GM18526 (cell line): ENCODE data around the gene H3-3A.

Experiments used
- POLR2A ChIP-seq: IDR thresholded peaks from 3 replicates; pipeline ENCODE4 v1.6.1; 2011; ENCODE audit not compliant: insufficient read length; ENCODE audit errors: extremely low read depth

H3-3A gene

DNA sequence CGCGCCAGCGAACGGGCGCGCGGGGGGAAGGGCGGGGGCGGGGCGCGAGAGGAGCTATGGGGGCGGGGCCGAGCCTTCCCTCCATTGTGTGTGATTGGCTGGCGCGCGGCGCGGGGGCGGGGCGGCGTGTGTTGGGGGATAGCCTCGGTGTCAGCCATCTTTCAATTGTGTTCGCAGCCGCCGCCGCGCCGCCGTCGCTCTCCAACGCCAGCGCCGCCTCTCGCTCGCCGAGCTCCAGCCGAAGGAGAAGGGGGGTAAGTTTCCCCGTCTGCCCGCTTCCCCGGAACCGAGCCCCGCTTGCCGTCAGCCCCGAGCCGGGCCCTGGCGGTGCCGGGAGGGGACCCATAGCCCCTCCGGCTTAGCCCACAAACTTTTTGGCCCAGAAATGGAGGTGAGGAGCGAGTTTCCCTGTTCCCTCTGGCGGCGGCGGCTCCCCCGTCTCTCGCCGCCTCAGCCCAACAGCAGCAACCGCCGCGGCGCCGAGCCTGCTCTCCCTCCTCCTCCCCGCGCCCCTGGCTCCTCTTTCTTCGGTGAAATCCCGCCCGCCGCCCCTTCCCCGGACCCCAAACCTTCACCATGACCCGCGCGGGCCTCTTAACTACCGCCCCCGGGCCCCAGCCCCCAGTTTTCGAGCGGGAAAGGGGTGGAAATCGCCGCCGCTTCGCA, at the start of gene H3-3A:
TSS of gene H3-3A (plus strand) at position 159 of the 666 bp plus-strand sequence. CDS start 1,636 bp downstream, outside the sequence.
- peak; percentile 91 for TF ChIP-seq POLR2A

DNA sequence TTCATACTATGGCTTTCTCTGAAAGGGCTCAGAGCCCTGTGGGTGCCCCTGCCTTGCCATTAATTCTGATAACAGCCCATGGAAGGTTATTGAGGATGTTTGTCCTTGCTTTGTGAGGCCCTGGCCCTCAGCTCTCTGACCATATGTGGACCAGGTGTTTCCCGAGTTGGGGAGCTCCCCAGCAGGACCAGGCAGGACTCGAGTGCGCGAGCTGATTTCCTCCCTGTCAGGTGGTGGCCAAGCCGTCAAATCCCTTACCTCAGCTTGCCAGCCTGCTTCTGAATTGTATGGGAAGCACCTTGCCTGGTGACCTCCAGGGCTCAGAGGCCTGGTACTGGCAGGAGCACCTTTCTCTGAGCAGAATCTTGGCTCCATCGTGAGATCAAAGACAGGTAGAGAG, 45.4 kb upstream of the H3-3A start:
- TF ChIP-seq POLR2A, result no peak

DNA sequence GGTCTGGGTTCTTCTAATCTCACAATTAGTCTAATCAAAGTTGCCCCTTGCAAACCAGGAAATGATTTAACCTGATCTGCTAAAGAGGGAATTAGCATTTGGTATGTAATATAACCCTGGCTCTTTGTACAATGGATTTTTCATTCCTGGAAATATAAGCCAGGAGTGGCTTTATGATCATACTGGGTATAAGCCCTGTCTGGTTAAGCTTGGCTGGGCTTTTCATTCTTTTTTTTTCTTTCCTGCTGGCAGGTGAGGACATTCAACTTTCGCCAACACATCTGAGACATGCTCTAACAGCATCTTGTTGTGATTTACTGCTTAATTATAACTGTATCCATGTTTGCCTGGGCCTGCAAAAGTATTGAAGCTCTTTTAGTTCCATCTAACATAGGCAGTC, 42.9 kb upstream of the H3-3A start:
- TF ChIP-seq POLR2A, result no peak

DNA sequence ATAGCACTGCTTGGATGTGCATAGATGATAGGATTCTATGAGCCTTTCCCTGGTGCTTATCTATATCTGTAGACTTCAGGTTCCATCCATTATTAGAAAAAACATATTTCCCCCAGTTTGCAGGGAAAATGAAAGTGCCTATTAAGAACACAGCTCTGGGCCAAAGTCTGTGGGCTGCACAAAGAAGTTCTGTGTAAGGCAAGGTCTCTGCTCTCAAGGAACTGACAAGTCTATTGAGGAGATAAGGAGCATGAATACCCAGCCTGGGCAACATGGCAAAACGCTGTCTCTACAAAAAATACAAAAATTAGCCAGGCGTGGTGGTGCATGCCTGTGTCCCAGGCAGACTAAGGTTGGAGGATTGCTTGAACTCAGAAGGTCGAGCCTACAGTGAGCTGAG, 41.1 kb upstream of the H3-3A start:
- no peak for TF ChIP-seq POLR2A

DNA sequence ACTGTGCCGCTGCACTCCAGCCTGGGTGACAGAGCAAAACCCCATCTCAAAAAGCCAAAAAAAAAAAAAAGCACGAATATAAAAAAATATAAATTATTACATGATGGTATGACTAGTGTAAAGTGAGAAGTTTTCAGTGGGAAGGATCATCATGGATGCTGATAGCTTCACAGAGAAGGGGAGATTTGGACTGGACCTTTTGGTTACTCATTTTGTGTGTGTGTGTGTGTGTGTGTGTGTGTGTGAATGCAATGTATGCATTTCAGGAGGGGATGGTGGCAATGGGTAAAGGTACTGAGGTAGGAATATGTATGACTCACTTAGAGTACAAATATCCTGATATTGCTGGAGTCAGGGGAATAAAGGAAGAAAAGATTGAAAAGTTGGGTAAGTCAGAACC, 40.7 kb upstream of the H3-3A start:
- TF ChIP-seq POLR2A, result no peak

DNA sequence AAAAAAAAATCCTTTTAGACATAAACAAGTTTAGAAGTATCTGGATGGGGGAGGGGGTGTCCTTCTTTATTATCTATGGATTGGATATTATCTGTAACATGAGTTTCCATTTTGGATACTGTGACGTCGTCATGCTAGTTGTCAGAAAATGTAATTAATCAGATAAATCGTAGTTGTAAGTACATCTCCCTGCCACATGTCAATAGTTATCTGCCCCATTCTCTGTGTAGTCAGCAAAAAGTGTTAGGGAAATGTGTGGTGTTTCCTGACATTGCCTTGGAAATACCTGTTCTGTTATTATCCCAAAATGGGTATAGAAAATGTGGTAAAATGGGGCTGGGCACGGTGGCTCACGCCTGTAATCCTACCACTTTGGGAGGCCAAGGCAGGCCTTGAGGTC, 38.8 kb upstream of the H3-3A start:
- TF ChIP-seq POLR2A, result no peak

DNA sequence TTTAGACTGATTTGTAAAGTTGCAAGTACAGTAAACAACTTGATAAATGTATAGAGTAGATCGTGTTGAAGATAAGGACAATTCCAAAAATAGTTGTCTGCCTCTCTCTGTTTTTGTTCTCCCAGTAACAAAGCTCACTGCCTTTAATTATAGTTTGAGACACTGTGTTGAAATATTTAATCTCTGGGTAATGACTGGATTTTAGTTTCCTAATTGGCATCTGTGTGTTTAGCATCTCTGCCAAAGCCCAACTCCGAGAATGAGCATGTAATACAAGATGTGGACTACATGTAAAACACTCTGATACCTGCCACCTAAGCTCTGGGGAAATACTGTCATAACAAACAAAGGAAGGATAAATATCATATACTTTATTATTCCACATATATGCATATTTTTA, 35.7 kb upstream of the H3-3A start:
- TF ChIP-seq POLR2A, result no peak

DNA sequence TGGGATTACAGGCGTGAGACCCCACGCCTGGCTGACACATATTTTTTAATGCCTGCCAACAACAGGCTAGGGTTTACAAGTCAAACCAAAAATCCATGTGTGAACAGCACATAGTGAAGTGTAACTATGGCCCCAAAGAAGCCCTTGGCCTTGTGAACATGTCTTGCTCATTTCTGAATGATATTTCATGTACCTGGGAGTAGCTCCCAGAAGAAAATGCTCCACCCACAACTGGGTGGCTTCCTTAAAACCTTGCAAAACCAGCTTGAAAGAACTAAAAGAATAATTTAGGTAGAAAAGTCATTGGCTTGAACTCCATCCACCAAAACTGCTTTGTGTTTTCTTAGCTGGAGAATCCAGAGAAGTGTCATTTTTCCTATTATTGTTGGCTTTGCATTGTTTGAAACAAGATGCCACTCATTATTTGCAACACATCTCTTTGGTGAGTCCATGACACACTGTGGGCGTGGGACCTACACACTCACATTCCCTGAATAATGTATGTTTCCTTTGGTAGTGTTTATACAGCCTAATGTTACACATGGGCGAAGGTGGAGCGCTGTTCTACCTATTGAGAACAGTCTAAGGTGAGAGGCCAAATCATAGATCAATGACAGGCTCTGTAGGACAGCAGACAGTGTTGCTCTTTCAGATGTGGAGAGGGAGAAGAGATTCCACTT, 34.8 kb upstream of the H3-3A start:
- no peak for TF ChIP-seq POLR2A

DNA sequence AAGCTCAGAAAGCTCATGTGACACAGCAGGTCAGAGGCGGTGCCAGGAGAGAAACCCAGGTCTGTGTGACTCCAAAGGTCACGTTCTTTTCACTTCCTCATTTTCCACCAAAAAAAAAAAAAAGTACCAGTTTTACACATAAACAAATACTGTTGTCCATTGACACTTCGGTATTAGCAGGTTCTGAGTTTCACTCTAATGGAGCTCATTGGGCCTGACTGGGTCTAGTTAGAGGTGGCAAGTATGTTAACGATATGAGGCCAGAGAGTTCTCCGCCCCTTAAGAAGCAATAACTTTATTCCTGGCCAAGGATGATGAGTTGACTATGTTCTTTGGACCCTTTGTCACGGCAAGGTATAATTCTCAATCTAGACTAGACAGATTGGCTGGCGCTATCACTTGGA, 33.4 kb upstream of the H3-3A start:
- no peak for TF ChIP-seq POLR2A

DNA sequence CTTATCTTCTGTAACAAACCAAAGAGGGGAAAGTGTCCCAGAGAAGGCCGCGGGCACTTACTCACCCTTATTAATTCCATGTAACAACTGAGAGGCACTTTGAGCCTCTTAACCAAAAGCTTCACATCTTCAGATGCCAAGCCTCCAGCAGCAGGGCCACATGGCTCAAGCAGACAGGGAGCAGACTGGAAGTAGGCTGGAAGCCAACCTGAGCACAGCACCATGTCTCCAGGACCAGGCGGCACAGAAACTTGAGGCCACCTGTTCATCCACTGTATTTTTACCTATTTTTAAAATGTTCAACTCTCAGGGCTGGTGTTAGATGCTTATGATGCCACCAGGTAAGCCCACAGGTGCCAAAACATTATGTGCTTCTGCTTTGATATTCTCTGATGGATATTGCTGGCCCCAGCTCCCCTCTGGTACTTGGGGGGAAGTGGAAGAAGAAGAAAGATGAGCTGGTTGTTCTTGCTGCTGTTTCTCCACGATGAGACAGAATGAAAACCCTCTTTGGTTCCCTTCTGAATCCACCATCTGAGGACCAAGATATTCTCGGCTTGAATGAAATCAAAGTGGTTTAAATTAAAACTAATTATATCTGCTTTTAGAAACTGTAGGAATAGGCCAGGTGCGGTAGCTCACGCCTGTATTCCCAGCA, 32.8 kb upstream of the H3-3A start:
- TF ChIP-seq POLR2A, result no peak

DNA sequence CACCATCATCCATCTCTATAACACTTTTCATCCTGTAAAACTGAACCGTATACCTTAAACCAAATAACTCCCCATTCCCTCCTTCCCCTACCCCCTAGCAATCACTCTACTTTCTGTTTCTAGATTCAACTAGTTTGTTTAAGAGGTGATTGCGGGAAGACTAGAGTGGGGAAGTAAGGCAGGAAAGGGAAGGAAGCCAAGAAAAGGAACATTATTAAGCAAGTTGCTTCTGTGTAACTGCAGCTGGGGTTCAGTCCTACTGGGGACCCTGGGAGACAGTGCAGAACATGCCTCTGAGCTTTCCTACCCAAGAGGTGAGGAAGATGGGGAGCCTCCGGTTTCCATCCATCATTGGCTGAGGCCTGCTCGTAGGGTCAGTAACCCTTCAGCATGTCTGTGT, 28.9 kb upstream of the H3-3A start:
- TF ChIP-seq POLR2A, result no peak

DNA sequence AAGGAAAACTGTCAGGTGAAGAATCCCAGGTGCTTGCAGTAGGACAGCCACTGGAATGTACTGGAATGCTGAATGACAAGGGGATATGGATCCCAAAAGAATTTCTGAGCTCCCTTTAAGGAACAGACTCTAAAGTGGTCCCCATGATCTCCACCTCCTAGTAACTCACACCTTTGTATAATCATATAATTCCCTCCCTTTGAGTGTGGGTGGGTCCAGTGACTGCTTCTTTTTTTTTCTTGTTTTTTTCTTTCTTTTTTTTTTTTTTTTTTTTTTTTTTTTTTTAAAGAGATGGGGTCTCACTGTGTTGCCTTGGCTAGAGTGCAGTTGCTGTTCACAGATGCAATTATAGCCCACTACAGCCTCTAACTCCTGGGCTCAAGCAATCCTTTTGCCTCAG, 28.5 kb upstream of the H3-3A start:
- TF ChIP-seq POLR2A, result no peak

DNA sequence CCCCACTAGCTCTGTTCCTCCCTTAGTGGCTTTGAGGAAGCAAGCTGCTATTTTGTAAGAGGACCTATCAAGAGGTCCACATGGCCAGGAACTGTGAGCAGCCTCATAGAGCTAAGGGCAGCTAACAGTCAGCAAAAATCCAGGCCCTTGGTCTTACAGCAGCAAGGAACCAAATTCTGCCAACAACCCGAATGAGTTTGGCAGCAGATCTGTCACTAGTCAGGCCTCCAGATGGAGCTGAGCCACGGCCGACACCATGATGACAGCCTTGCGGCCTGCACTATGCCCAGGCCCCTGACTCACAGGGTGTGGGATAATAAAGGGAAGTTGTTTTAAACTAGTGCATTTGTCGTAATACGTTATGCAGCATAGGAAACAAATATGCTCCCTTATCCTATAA, 28.0 kb upstream of the H3-3A start:
- TF ChIP-seq POLR2A, result no peak

DNA sequence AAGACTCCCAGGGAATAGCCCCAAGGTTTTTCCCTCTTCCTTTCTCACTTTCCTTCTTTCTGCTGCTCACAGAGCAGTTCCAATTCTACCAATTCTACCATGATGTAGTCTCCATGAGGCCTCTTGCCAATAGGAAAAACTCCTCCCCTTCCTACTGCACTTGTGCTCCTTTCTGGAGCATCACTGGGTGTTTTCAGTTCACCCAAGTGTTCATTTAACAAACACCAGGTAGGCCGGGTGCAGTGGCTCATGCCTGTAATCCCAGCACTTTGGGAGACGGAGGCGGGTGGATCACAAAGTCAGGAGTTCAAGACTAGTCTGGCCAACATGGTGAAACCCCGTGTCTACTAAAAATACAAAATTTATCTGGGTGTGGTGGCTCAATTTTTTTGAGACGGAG, 26.6 kb upstream of the H3-3A start:
- TF ChIP-seq POLR2A, result no peak

DNA sequence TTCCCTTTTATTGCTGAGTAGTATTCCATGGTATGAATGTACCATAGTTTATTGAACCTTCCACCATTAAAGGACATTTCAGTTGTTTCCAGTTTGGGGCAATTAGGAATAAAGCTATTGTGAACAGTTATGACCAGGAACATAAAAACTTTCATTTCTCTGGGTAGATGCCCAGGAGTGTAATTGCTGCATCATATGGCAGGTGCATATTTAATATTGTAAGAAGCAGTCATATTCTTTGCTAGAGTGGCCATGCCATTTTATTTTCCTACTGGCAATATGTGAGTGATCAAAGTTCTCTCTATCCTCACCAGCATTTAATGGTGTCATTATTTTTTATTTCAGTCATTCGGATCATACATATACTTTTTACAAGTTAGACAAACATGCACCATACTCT, 23.9 kb upstream of the H3-3A start:
- no peak for TF ChIP-seq POLR2A

DNA sequence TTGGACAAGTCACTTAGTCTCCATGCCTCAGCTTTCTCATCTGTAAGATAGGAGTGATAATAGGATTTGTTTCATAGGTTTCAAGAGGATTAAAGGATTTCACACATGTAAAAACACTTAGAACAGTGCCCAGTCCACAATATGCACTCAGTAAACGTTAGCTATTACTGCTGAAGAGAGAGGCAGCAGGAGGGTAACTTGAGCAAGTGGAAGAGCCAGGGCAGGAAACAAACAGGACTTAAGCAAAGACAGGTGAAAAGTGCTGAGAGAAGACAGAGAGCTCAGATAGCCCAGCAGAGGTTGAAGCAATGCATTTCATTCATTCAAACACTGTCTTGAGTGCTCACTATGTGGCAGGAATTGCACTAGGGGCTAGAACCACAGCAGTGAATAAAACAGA, 21.1 kb upstream of the H3-3A start:
- no peak for TF ChIP-seq POLR2A

DNA sequence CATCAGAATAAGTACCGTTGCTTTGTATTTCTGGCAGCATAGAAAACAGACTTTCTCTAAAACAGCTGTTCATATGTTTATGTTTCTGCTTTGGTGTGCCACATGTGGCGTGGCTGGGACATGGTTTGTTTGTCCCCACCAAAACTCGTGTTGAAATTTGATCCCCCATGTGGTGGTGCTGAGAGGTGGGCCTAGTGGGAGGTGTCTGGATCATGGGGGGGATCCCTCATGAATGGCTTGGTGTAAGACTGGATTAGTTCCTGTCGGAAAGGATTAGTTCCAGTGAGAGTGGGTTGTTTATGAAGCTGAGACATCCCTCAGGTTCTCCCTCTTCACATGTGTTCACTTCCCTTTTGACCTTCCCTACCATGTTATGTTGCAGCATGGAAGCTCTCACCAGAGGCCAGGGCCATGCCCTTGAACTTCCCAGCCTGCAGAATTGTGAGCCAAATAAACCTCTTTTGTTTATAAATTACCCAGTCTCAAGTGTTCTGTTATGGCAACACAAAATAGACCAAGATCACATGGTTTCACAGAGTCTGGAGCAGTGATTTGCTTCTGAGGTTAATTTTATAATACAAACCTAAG, 17.9 kb upstream of the H3-3A start:
- TF ChIP-seq POLR2A, result no peak

DNA sequence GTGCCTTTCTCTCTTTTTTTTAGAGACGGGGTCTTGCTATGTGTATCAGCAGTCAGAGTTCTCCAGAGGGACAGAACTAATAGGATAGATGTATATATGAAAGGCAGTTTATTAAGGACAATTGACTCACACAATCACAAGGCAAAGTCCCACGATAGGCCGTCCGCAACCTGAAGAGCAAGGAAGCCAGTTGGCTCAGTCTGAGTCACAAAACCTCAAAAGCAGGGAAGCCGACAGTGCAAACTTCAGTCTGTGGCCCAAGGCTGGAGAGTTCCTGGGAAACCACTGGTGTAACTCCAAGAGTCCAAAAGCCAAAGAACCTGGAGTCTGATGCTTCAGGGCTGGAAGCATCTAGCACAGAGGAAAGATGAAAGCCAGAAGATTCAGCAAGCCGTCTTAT, 16.3 kb upstream of the H3-3A start:
- TF ChIP-seq POLR2A, result no peak
